SKM-1 treated with dmso at 0.1 percent for 144 hours (cell line): ENCODE measurements around the gene CELF5.

Experiments
- DNase-seq: peaks from one replicate; lab custom pipeline; 2025; ENCODE audit not compliant: unreplicated experiment; lab: John Stamatoyannopoulos, UW

The CELF5 gene

DNA sequence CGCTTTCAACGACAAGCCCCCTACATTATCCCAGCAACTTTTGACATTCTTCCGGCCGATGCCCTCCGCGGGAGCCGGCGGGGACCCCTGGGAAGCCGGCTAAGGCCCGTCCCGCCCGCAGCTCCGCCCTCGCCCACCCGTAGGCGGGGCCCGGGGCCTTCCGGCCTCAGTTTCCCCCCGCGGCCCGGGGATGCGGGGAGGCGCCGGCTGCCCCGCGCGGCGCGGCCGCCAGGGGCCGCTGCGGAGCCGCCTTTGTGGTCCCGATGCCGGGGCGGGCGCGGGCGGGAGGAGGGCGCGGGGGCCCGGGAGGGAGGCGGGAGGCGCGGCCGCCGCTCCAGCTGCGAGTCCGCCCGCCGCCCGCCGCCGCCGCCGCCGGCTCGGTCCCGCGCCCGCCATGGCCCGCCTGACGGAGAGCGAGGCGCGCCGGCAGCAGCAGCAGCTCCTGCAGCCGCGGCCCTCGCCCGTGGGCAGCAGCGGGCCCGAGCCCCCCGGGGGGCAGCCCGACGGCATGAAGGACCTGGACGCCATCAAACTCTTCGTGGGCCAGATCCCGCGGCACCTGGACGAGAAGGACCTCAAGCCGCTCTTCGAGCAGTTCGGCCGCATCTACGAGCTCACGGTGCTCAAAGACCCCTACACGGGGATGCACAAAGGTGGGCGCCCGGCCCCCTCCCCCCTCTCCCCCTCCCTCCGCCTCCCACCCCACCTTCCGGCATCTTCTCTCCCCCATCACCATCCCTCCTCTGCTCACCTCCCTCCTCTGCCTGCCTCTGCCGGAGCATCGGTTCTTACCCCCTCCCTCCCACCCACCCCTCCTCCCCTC lies at the start of gene CELF5:
Gene CELF5, plus strand, starts transcription at position 316 of the 823 bp plus-strand sequence. Its CDS starts 79 bp downstream, at position 395.
- no peak for DNase-seq

DNA sequence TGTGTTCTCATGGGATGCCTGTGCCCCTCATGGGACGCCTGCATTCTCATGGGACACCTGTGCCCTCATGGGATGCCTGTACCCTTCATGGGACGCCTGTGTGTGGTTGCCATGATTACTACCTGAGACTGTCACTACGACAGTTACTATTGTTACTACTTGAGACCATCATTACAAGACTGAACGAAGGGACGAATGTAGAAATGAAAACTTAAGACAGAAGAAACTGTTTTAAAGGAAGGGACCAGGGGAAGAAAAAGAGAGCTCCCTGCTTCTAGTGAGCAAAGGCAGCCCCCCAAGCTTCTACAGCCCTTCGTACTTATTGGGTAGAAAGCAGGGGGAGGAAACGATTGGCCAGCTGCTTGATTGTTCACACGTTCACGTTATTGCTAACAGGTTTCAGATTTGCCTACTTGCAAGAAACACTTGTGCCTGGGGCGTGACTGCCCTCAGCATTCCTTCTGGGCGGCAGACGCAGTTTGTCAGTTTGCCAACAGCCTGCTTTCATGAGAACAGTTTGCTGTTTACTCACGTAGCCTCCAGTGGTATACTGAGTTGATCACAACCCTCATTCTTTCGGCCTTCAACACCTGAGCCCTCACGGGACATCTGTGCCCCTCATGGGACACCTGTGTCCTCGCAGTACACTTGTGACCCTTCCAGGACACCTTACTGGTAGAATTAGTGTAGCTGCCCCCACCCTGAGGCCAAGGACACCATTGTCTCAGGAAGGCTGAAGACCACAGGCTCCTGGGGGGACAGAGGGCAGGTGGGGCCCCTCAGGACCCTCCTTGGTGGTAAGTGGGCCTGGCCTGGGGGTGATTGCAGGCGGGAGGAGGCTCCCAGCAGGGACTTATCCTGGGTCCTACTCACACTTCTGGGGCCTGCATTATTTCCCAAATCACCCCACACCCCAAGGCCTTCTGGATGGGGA lies 48.4 kb upstream of the CELF5 start:
- no peak for DNase-seq

DNA sequence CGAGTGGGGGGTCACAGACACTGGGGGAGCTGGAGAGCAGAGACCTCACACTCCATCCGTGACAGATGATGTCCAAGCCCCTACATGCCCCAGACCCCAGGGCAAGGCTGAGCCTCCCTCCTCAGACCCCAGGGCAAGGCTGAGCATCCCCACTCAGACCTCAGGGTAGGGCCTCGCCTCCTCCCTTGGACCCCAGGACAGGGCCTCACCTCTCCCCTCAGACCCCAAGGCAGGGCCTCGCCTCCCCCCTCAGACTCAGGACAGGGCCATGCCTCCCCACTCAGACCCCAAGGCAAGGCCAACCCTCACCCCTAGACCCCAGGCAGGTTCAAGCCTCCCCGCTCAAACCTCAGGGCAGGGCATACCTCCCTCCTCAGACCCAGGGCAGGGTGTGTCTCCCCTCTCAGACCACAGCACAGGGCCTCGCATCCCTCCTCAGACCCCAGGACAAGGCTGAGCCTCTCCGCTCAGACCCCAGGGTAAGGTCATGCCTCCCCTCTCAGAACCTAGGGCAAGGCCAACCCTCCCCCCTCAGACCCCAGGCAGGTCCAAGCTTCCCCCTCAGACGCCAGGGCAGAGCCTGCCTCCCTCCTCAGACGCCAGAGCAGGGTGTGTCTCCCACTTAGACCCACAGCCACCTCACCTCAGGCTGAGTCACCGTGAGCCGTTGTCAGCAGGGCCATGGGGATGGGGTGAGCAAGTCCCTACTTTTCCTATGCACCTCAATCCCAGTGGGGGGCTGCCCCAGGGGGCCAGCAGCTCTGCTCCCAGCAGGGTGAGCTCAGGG lies 47.6 kb upstream of the CELF5 start:
- no peak for DNase-seq

DNA sequence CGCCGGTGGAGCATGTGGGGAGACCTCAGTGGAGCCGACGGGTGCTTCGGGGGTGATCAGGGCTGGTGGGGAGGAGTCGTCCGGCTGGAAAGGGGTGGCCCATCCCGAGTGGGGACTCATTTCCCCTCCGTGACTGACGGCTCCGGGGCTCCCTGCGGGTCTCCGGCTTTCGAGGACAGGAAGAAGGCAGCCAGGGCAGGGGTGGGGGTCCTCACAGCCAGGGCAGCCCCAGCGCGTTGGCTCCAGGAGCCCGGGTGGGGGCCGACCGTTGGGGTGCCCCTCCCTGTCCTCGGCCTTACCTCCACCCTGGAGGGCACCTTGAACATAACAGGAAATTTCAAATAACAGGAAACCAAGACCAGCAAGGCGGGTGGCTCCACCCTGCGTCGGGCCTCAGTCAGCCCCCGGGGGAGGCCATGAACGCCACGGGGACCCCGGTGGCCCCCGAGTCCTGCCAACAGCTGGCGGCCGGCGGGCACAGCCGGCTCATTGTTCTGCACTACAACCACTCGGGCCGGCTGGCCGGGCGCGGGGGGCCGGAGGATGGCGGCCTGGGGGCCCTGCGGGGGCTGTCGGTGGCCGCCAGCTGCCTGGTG lies 46.0 kb upstream of the CELF5 start, which contains the start of gene S1PR4:
Gene S1PR4, plus strand, starts transcription at position 393 of the 596 bp plus-strand sequence. Its CDS starts 24 bp downstream, at position 417.
- DNase-seq: peak; percentile 66

DNA sequence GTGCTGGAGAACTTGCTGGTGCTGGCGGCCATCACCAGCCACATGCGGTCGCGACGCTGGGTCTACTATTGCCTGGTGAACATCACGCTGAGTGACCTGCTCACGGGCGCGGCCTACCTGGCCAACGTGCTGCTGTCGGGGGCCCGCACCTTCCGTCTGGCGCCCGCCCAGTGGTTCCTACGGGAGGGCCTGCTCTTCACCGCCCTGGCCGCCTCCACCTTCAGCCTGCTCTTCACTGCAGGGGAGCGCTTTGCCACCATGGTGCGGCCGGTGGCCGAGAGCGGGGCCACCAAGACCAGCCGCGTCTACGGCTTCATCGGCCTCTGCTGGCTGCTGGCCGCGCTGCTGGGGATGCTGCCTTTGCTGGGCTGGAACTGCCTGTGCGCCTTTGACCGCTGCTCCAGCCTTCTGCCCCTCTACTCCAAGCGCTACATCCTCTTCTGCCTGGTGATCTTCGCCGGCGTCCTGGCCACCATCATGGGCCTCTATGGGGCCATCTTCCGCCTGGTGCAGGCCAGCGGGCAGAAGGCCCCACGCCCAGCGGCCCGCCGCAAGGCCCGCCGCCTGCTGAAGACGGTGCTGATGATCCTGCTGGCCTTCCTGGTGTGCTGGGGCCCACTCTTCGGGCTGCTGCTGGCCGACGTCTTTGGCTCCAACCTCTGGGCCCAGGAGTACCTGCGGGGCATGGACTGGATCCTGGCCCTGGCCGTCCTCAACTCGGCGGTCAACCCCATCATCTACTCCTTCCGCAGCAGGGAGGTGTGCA lies 45.3 kb upstream of the CELF5 start:
- no peak for DNase-seq

DNA sequence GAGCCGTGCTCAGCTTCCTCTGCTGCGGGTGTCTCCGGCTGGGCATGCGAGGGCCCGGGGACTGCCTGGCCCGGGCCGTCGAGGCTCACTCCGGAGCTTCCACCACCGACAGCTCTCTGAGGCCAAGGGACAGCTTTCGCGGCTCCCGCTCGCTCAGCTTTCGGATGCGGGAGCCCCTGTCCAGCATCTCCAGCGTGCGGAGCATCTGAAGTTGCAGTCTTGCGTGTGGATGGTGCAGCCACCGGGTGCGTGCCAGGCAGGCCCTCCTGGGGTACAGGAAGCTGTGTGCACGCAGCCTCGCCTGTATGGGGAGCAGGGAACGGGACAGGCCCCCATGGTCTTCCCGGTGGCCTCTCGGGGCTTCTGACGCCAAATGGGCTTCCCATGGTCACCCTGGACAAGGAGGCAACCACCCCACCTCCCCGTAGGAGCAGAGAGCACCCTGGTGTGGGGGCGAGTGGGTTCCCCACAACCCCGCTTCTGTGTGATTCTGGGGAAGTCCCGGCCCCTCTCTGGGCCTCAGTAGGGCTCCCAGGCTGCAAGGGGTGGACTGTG lies 44.6 kb upstream of the CELF5 start:
- no peak for DNase-seq

DNA sequence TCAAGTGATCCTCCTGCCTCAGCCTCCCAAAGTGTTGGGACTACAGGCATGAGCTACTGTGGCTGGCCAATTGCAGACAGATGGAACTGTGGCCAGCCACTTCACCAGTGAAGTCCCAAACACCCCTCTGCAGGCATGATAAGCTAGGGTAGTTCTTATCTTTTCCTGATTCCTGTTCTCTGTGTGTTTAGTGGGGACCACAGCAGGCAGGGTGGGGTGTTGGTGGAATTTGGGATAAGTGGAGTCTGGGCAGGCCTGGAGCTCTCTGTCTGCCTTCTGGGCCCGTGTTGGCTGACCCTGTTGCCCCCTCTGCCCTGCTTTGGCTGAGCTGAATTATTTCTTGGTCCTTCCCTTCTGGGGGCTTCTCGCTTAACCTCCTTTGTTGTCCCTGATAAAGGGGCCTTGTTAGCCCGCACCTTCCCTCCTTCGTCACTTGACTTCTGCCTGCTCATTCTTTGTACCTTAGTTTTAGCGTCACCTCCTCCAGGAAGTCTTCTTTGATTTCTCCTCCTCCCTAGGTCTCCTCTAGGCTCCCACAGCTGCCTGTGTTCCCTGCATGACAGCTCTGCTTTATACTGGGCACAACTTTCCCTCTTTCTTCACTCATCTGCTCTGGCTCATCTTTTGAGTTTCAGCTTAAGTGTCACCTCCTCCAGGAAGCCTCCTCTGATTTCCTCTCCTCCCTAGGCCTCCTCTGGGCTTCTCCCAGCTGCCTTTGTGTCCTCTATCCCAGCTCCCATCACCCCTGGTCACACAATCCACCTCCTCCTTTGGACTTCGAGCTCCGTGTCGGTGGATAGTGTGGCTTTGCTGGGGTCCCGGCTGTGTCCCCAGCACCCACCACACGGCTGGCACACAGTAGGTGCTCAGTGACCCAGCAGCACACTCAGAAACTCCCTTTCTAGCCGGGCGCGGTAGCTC lies 40.5 kb upstream of the CELF5 start:
- DNase-seq: no peak

DNA sequence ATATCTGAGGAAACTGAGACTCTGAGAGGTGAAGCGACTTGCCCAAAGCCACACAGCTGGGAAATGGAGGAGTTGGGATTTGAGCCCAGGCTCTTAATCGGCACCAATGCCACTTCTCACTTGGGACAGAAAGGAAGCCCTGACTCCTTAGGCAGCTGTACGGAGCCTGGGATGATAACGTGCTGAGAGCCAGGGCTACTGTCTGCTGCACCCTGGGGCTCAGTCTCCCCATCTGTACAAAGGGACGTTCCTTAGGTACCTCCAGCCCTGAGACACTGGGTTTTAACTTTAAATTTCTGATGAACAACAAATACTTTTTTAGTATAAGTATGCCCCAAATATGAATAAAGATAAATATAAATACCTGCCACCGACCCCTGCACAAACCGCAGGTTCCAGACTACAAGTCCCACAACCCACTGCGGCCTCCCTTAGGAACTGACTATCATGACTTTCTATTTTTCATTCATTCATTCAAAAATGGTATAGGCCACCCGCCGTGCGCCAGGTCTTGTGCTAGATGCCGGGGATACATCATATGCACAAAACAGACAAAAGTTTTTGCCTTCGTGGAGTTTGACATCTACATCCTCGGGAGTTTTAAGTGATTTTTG lies 39.5 kb upstream of the CELF5 start:
- peak; percentile 64 for DNase-seq

DNA sequence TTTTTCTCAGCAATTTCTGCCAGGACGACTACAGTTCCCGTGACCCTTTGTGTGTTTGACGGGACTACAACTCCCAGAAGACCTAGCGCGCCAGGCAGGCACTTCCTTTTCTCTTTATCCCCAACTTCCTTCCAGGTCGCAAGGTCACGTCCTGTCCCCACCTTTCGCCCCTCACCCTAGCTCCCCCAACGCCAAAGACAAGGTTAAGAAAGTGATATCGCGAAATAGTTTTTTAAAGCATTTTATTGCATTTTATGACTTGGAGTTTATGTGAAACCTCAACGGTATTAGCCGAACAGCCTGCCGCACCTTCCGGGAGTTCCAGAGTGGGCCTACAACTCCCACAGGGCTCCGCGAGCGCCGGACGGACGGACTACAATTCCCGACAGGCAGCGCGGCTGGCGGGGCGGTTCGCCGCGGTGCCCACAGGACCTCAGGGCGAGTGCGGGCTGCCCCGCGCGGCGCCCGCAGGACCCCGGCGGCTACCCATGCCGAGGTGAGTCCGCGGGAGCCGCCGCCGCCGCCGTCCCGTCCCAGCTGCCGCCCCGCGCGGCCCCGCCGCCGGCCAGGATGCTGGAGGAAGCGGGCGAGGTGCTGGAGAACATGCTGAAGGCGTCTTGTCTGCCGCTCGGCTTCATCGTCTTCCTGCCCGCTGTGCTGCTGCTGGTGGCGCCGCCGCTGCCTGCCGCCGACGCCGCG lies 38.9 kb upstream of the CELF5 start, which contains the start of gene NCLN:
Gene NCLN, plus strand, starts transcription at position 470 of the 699 bp plus-strand sequence. Its CDS starts 101 bp downstream, at position 571.
- DNase-seq: peak; percentile 97

DNA sequence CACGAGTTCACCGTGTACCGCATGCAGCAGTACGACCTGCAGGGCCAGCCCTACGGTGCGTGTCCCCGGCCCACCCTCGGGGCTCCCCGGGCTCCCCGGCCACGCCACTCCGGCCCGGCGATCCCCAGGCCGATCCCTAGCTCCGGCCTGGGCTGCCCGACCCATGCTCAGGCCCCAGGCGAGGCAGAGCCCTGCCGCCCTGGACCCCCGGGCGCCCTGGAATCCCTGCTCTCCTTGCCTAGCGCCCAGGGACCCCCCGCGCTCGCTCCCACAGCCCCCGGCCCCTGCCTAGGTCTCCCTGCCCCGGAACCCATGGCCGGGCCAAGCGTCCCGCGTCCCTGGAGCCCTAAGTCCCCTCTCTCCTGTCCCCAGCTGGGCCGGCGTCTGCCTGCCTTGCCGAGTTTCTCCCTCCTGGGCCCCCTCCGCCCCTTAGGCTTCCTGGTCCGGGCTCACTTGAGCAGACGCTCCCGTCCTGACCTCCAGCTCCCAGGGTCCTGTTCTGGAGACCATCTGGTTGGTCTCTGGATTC lies 38.2 kb upstream of the CELF5 start:
- DNase-seq: no peak

DNA sequence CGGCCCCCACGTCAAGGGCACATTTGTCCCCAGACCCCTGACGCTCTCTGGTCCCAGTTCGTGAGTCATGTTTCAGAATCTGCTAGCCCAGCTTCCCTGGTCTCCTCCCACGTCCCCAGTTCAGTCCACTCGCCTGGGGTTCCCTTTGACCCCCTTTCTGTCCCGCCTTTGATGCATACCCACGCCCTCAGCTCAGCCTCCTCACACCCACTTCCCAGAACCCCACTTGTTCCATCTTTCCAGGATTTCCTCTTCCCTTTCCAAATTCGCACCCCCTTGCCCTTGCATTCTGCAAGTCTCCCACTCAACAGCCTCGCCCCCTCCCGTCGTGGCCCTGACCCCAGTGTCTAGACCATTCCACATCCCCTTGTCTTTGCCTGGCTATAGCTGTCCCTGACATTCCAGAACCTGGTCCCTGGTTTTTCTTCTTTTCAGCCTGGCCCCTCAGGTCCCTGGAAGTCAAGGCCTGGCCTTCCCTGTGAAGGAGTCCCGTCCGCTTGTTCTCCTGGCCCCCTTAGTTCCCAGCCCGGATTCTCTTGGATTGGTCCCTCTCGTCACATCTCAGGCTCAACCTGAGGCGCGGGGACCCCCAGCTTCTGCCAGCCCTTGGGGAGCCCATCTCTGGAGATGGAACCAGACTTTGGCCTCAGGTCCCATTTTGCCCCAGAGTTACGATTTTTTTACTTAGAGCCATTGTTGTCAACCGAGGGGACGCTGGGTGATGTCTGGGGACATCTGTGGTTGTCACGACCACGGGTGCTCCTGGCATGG lies 37.4 kb upstream of the CELF5 start:
- DNase-seq: no peak

DNA sequence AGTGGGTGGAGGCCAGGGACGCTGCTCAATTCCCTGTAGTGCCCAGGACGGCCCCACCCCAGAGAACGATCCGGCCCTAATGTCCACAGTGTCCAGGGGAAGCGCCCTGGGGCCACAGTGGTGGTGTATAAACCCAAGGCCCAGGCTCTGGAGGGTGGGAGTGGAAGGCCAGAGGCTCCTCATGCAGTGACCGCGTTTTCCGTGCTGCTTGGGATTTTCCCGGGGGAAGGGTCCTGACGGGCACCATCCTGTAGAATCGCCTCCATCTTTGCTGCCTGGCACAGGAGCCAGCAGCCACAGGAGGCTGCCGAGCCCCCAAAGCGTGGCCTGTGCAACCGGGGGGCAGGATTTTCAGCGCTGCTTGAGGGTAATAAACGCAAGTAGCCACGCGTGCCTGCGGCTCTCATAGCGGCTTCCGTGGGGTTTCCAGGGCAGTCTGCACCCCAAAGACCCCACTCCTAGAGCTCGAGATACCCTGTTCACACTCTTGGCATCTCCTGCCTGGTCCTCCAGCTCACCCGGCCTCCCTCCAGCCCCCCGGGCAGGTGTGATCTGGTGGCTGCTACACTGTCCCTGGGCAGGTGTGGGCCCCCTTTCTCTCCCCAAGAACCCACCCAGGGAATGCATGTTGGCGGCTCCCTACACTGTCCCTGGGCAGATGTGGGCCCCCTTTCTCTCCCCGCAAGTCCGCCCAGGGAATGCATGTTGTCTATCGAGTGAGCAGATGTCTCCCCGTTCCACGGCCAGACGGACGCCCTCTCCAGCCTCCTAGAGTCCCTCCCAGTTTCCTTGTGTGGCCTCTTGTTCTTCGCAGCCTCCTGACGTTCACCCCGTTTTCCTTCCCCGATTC lies 36.6 kb upstream of the CELF5 start:
- no peak for DNase-seq

DNA sequence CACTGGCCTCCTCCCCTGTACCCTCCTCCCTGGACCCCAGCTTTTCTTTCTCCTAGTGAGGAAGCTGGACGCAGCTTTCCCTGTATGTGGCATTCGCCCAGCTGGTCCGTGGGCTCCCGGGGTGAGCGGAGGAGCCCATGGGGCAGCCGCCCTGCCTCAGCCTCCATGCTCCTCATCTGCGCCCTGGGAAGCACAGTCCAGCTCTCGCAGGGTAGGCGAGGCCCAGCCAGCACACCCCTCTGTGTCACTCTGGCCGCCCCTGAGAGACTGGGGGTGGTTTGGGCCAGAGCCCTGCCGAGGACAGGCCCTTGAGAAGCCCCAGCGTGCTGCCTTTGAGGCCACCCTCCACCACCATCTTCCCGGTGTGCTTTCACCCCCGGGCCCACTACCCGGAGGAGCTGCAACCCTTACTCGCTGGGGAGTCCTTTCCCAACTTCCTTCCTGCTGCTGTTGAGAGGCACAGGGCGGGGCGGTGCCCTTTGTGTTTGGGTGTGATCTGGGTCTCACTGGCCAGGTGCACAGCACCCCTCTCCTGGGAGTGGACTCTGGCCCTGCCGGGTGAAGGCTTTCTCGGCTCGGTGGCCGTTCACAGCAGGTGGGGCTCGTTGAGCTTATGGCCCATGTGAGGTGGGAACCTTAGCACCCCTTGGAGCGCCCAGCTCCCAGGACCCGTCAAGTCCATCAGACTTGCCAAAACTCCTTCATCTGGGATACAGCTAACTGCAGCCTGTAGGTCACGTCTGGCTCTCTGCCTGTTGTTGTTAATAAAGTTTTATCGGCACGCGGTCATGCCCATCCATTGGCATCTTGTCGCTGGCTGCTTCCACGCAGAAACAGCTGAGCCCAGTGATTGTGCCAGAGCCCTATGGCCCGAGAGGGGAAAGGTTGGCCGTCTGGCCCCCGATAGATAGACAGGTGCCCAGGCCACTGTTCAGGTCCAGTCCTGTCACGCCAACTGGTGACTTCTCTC lies 35.5 kb upstream of the CELF5 start:
- peak; percentile 8 for DNase-seq
